HG03175 (cell line): ENCODE results near the gene EBLN1.

Source experiments
- ATAC-seq: cut with Tn5 transposase; IDR thresholded peaks from one replicate; pipeline ENCODE4 v1.9.1; 2021; ENCODE audit warnings: mild to moderate bottlenecking, moderate library complexity; ENCODE audit not compliant: unreplicated experiment

Gene EBLN1

GRCh38 chr10:22217842-22218241 is at the start of gene EBLN1:
EBLN1 (minus strand) TSS chr10:22218015; CDS start chr10:22209983, 8,032 bp downstream.
- no peak for ATAC-seq

- no peak for ATAC-seq
These were observed 48.2 kb upstream of the EBLN1 start for GRCh38 chr10:22265839-22266537.

GRCh38 chr10:22263106-22263505 is 45.3 kb upstream of the EBLN1 start:
- ATAC-seq, result no peak

GRCh38 chr10:22259280-22259679 is 41.5 kb upstream of the EBLN1 start:
- no peak for ATAC-seq

- no peak for ATAC-seq
These were observed 40.7 kb upstream of the EBLN1 start for GRCh38 chr10:22258471-22258870.

GRCh38 chr10:22253580-22253882 is 35.7 kb upstream of the EBLN1 start:
- no peak for ATAC-seq

- peak; percentile 38 for ATAC-seq
These were observed 35.2 kb upstream of the EBLN1 start for GRCh38 chr10:22252801-22253579.

- ATAC-seq, result peak; percentile 51
These were observed 34.5 kb upstream of the EBLN1 start for GRCh38 chr10:22252224-22252800.

GRCh38 chr10:22251751-22252223 is 34.0 kb upstream of the EBLN1 start:
- ATAC-seq, result peak; percentile 46

- ATAC-seq, result no peak
These were observed 33.3 kb upstream of the EBLN1 start for GRCh38 chr10:22250897-22251660.

GRCh38 chr10:22247636-22248035 is 29.8 kb upstream of the EBLN1 start:
- no peak for ATAC-seq

GRCh38 chr10:22246680-22247391 is 29.0 kb upstream of the EBLN1 start:
- no peak for ATAC-seq

GRCh38 chr10:22245567-22245966 is 27.8 kb upstream of the EBLN1 start:
- no peak for ATAC-seq

GRCh38 chr10:22244855-22245254 is 27.0 kb upstream of the EBLN1 start:
- ATAC-seq, result no peak

- no peak for ATAC-seq
These were observed 26.2 kb upstream of the EBLN1 start for GRCh38 chr10:22244001-22244400.

GRCh38 chr10:22243321-22243720 is 25.5 kb upstream of the EBLN1 start:
- no peak for ATAC-seq

- no peak for ATAC-seq
These were observed 13.4 kb upstream of the EBLN1 start for GRCh38 chr10:22231260-22231659.

GRCh38 chr10:22230158-22230833 is 12.5 kb upstream of the EBLN1 start:
- ATAC-seq, result no peak

GRCh38 chr10:22229802-22230157 is 12.0 kb upstream of the EBLN1 start:
- no peak for ATAC-seq
